ENCODE measurements around the gene LAG3. TPM values are rescaled to one million over a fixed set of nuclear protein-coding genes. Genes with fewer than 3 reads are reported as not detected.

The LAG3 gene
- total RNA-seq, 1 experiment from 2014 or later = 3.3 TPM

DNA sequence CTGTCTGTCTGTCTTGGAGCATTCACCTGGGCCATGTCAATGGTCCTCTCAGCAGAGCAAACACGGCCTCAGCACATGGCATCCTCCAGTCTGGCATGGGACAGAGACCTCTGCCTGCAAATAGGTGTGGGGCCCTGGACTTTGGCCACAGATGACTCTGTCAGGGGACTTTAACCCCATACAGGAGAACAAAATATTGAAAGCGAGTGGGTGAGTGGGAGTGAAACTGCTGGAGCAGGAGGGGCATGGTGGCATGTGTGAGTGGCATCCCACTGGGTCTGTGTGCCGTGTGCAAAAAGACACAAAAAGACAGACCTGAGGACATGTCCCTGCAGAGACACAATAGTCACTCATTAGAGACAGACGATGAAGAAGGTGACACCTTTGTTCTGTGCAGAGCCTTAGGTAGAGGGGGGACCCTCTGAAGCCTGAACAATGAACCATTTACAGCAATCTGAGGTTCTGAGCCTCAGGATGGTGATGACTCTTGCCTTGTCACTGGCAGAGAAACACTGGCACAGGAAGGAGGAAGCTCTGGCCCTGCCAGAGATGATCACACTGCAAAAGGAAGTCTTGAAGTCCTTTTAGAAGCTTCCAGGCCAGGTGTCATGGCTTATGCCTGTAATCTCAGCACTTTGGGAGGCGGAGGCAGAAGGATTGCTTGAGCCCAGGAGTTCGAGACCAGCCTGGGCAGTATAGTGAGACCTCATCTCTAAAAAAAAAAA is 7.5 kb downstream of the LAG3 start:
- H2AFZ ChIP-seq (ENCODE audit: low read depth, low read length, poor library complexity, severe bottlenecking) = no peak overlapping the region
- no peak overlapping the region for H3K27ac ChIP-seq (ENCODE audit: low read depth, low read length)
- no peaks in the 10 kb centered on the region for H3K36me3 ChIP-seq (ENCODE audit: control insufficient read depth in 1 of 2, insufficient read depth in 2 of 2, low read length in 2 of 2)
- peaks cover 11 to 22% of the 10 kb centered on the region in 2 experiments; a peak in 3 of 4 replicates for H3K4me1 ChIP-seq (ENCODE audit: control insufficient read depth in 1 of 2, insufficient read depth in 2 of 2, low read length in 2 of 2)
- TF ChIP-seq ZFX (IDR thresholded peaks at IDR 0.05) (no peak), ATF3 (IDR thresholded peaks at IDR 0.05) (no peak), SRF (IDR thresholded peaks at IDR 0.05; ENCODE audit: low read depth) (no peak), JUND (IDR thresholded peaks at IDR 0.05) (no peak), SP1 (IDR thresholded peaks at IDR 0.05; ENCODE audit: low read depth) (no peak), EZH2phosphoT487 (IDR thresholded peaks at IDR 0.05; ENCODE audit: borderline replicate concordance) (no peak), CBX3 (IDR thresholded peaks at IDR 0.05; ENCODE audit: low read depth) (no peak), POLR2A (IDR thresholded peaks at IDR 0.05; ENCODE audit: borderline replicate concordance, extremely low read depth, insufficient read depth, insufficient read length) (no peak), ELF1 (IDR thresholded peaks at IDR 0.05; ENCODE audit: borderline replicate concordance, low read depth) (no peak), TCF7L2 (IDR thresholded peaks at IDR 0.05; ENCODE audit: borderline replicate concordance, extremely low read depth, insufficient read depth, insufficient read length) (no peak)
- TF ChIP-seq, protein P1, sequence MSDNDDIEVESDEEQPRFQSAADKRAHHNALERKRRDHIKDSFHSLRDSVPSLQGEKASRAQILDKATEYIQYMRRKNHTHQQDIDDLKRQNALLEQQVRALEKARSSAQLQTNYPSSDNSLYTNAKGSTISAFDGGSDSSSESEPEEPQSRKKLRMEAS (IDR thresholded peaks at IDR 0.05) = no peak
- BruUV-seq (replicated peaks) = no TSS peak
- DNase-seq (ENCODE audit: low read depth, low spot score) = no peak
- H3K9ac ChIP-seq (ENCODE audit: low read length) = no peak overlapping the region
- no peaks in the 10 kb centered on the region for H3K9me2 ChIP-seq (ENCODE audit: insufficient read depth)
- ChIA-PET POLR2A (interaction anchor here (0.6 to 1.6 kb wide), 2 partner anchors 14 to 40 kb away, joined by 3 to 8 read pairs; partner anchors contain the start of gene PTMS), RAD21 (ENCODE audit: low non-redundant PET in 1 of 2, low total read pairs in 2 of 2, uncharacterized antibody in 2 of 2, unreplicated experiment in 2 of 2) (no interaction called here), CTCF (interaction anchor here (0.9 to 2.5 kb wide), 2 partner anchors 13 to 26 kb away, joined by 3 to 16 read pairs; partner anchors contain the start of genes MLF2 and PTMS)
- no peak overlapping the region for H3K4me3 ChIP-seq (replicated peaks in 1 of 2; ENCODE audit: low read depth in 1 of 2, low read length in 2 of 2)
- H3K4me2 ChIP-seq (ENCODE audit: low read length) = no peak overlapping the region
- H3K9me3 ChIP-seq (ENCODE audit: control insufficient read depth in 1 of 2, insufficient read depth in 1 of 2, low read depth in 1 of 2, low read length in 2 of 2) = no peaks in the 10 kb centered on the region
- H4K20me1 ChIP-seq (ENCODE audit: insufficient read depth) = no peaks in the 10 kb centered on the region
- no peak for ATAC-seq
- intact Hi-C loops (cut with micrococcal nuclease) = loop anchor here (1.0 kb wide), 3 partner anchors 27 to 163 kb away; partner anchors contain the start of gene MLF2
- H3K79me2 ChIP-seq (ENCODE audit: insufficient read depth, low read length) = no peaks in the 10 kb centered on the region
- no peaks in the 10 kb centered on the region for H3K27me3 ChIP-seq (ENCODE audit: insufficient read depth, low read length)

Data from HCT116 (cell line).